ENCODE data around the gene CCN6. TPM values are rescaled to one million over a fixed set of nuclear protein-coding genes. Genes with fewer than 3 reads are reported as not detected.

Gene CCN6
- total RNA-seq, 1 experiment from 2014 or later: not detected

GRCh38 chr6:112062966-112063365, 9.1 kb downstream of the CCN6 start:
- no peaks in the 10 kb centered on the region for H3K9me2 ChIP-seq (ENCODE audit: insufficient read depth)
- H2AFZ ChIP-seq (ENCODE audit: low read depth, low read length, poor library complexity, severe bottlenecking): no peak overlapping the region
- no TSS peak for BruUV-seq (replicated peaks)
- no peaks in the 10 kb centered on the region for H3K4me1 ChIP-seq (ENCODE audit: control insufficient read depth in 1 of 2, insufficient read depth in 2 of 2, low read length in 2 of 2)
- DNase-seq (ENCODE audit: low read depth, low spot score): no peak
- no peaks in the 10 kb centered on the region for H3K9me3 ChIP-seq (ENCODE audit: control insufficient read depth in 1 of 2, insufficient read depth in 1 of 2, low read depth in 1 of 2, low read length in 2 of 2)
- ChIA-PET RAD21 (ENCODE audit: low non-redundant PET in 1 of 2, low total read pairs in 2 of 2, uncharacterized antibody in 2 of 2, unreplicated experiment in 2 of 2) (no interaction called here), POLR2A (no interaction called here), CTCF (interaction anchor here (1.1 kb wide), 1 partner anchor 13 kb away, joined by 3 read pairs; no protein-coding TSS in a partner anchor)
- no peak for TF ChIP-seq SP1 (IDR thresholded peaks at IDR 0.05; ENCODE audit: low read depth)
- no peak for TF ChIP-seq CEBPB (IDR thresholded peaks at IDR 0.05; ENCODE audit: low read depth)
- no peak for TF ChIP-seq FOSL1 (IDR thresholded peaks at IDR 0.05; ENCODE audit: low read depth)
- TF ChIP-seq ZNF274 (IDR thresholded peaks at IDR 0.05; ENCODE audit: low read depth, low read length): no peak
- no peak for TF ChIP-seq ELF1 (IDR thresholded peaks at IDR 0.05; ENCODE audit: borderline replicate concordance, low read depth)
- no peak overlapping the region for H3K4me3 ChIP-seq (replicated peaks in 1 of 2; ENCODE audit: low read depth in 1 of 2, low read length in 2 of 2)
- ATAC-seq: no peak
- H3K27ac ChIP-seq (ENCODE audit: low read depth, low read length): no peak overlapping the region
- no peaks in the 10 kb centered on the region for H3K27me3 ChIP-seq (ENCODE audit: insufficient read depth, low read length)
- no peaks in the 10 kb centered on the region for H3K36me3 ChIP-seq (ENCODE audit: control insufficient read depth in 1 of 2, insufficient read depth in 2 of 2, low read length in 2 of 2)
- no peak overlapping the region for H3K4me2 ChIP-seq (ENCODE audit: low read length)
- no peaks in the 10 kb centered on the region for H3K79me2 ChIP-seq (ENCODE audit: insufficient read depth, low read length)
- H3K9ac ChIP-seq (ENCODE audit: low read length): no peak overlapping the region
- intact Hi-C loops (cut with micrococcal nuclease): no loop called here
- H4K20me1 ChIP-seq (ENCODE audit: insufficient read depth): no peaks in the 10 kb centered on the region

GRCh38 chr6:112065426-112065986, 11.6 kb downstream of the CCN6 start:
- ATAC-seq: no peak
- H3K27me3 ChIP-seq (ENCODE audit: insufficient read depth, low read length): no peaks in the 10 kb centered on the region
- no TSS peak for BruUV-seq (replicated peaks)
- H3K4me2 ChIP-seq (ENCODE audit: low read length): no peak overlapping the region
- no peaks in the 10 kb centered on the region for H4K20me1 ChIP-seq (ENCODE audit: insufficient read depth)
- no peaks in the 10 kb centered on the region for H3K9me2 ChIP-seq (ENCODE audit: insufficient read depth)
- DNase-seq (ENCODE audit: low read depth, low spot score): no peak
- H3K4me3 ChIP-seq (replicated peaks in 1 of 2; ENCODE audit: low read depth in 1 of 2, low read length in 2 of 2): no peak overlapping the region
- peaks cover 0 to under 1% of the 10 kb centered on the region in 2 experiments; a peak in 1 of 4 replicates for H3K36me3 ChIP-seq (ENCODE audit: control insufficient read depth in 1 of 2, insufficient read depth in 2 of 2, low read length in 2 of 2)
- POLR2A ChIA-PET: no interaction called here
- no peak overlapping the region for H3K9ac ChIP-seq (ENCODE audit: low read length)
- intact Hi-C loops (cut with micrococcal nuclease): no loop called here
- RAD21 ChIA-PET (ENCODE audit: low non-redundant PET in 1 of 2, low total read pairs in 2 of 2, uncharacterized antibody in 2 of 2, unreplicated experiment in 2 of 2): no interaction called here
- CTCF ChIA-PET: no interaction called here
- no peaks in the 10 kb centered on the region for H3K9me3 ChIP-seq (ENCODE audit: control insufficient read depth in 1 of 2, insufficient read depth in 1 of 2, low read depth in 1 of 2, low read length in 2 of 2)
- H3K4me1 ChIP-seq (ENCODE audit: control insufficient read depth in 1 of 2, insufficient read depth in 2 of 2, low read length in 2 of 2): no peaks in the 10 kb centered on the region
- H2AFZ ChIP-seq (ENCODE audit: low read depth, low read length, poor library complexity, severe bottlenecking): no peak overlapping the region
- H3K79me2 ChIP-seq (ENCODE audit: insufficient read depth, low read length): no peaks in the 10 kb centered on the region
- H3K27ac ChIP-seq (ENCODE audit: low read depth, low read length): no peak overlapping the region
- no peak for TF ChIP-seq RAD21 (IDR thresholded peaks at IDR 0.05; ENCODE audit: low read depth)
- no peak for TF ChIP-seq CBX3 (IDR thresholded peaks at IDR 0.05; ENCODE audit: low read depth)
- TF ChIP-seq ZFX (IDR thresholded peaks at IDR 0.05): no peak
- no peak for TF ChIP-seq SRF (IDR thresholded peaks at IDR 0.05; ENCODE audit: low read depth)
- TF ChIP-seq MAX (IDR thresholded peaks at IDR 0.05): no peak
- TF ChIP-seq ZBTB33 (IDR thresholded peaks at IDR 0.05; ENCODE audit: extremely low read depth, insufficient replicate concordance, low read length): no peak
- TF ChIP-seq JUND (IDR thresholded peaks at IDR 0.05): no peak
- no peak for TF ChIP-seq EZH2phosphoT487 (IDR thresholded peaks at IDR 0.05; ENCODE audit: borderline replicate concordance)
- TF ChIP-seq SIN3A (IDR thresholded peaks at IDR 0.05; ENCODE audit: low read depth): no peak
- TF ChIP-seq ZNF274 (IDR thresholded peaks at IDR 0.05; ENCODE audit: low read depth, low read length): no peak
- no peak for TF ChIP-seq CEBPB (IDR thresholded peaks at IDR 0.05; ENCODE audit: low read depth)
- TF ChIP-seq REST (IDR thresholded peaks at IDR 0.05; ENCODE audit: low read depth): no peak
- TF ChIP-seq TCF7L2 (IDR thresholded peaks at IDR 0.05; ENCODE audit: borderline replicate concordance, extremely low read depth, insufficient read depth, insufficient read length): no peak
- no peak for TF ChIP-seq EGR1 (IDR thresholded peaks at IDR 0.05; ENCODE audit: low read depth)

All from HCT116 (cell line).